Measurements from ENCODE around the gene NR4A1. TPM values are rescaled to one million over a fixed set of nuclear protein-coding genes. Genes with fewer than 3 reads are reported as not detected.

The NR4A1 gene
- total and polyA plus RNA-seq, 9 of the 15 experiments (the other 6 are each of a cell fraction or from before 2014, with no cell fraction given) = 0.07 to 4.7 (median 1.9) TPM; not detected in 1

DNA sequence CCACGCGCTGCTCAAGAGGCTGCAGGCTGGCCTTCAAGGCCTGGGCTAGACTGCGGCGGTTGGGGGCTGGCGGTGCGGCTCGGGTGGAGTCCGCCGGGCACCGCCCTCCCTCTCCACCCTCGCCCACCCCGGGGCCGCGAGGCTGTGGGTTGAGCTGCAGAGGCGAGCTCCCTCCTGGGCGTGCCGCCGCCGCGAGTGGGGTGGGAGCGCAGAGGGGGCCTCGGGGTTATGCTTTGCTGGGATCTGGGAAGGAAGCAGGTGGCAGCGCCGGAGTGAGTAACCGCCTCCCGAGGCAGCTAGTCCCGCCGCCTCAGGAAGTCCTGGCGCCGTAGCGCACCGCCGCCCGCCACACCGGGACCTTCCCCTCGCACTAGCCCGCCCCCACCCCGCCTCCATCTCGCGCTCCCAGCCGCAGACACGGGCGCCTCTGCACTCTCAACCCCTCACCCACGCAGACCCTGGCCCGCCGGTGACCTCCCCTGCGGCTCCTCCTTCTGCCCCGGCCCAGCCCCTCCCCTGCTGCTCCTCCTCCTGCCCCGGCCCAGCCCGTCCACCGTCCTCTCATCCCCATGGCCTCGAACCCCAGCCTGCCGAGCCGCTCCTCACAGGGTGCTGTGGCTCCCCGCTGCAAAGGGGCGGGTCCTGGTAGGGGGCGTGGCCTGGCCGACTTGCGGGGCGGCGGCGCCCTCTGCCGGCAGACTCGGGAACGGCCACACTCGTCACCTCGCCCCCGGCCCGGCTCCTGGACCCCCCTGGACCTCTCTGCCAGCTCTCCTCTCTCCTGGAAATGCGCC, 27.9 kb upstream of the NR4A1 start (continued):
- no peak for TF ChIP-seq ZNF699 (CRISPR knock-in tag; IDR thresholded peaks at IDR 0.05; ENCODE audit: insufficient replicate concordance)
- TF ChIP-seq BRCA1 (IDR thresholded peaks at IDR 0.05) = no peak
- 0 out of 2 replicates have a peak, but pooled peaks have one; percentile 53 for TF ChIP-seq BRCA1 (CRISPR knock-in tag; IDR thresholded peaks at IDR 0.05)
- no peak for TF ChIP-seq HDAC6 (IDR thresholded peaks at IDR 0.05; ENCODE audit: low read depth, low read length)
- TF ChIP-seq RAD21 (CRISPR knock-in tag; conservative IDR thresholded peaks at IDR 0.05 in 1 of 2, IDR thresholded peaks at IDR 0.05 in 1 of 2) = peak; percentile 95 to 96
- no peak for TF ChIP-seq LARP7 (IDR thresholded peaks at IDR 0.05)
- TF ChIP-seq, protein P1, sequence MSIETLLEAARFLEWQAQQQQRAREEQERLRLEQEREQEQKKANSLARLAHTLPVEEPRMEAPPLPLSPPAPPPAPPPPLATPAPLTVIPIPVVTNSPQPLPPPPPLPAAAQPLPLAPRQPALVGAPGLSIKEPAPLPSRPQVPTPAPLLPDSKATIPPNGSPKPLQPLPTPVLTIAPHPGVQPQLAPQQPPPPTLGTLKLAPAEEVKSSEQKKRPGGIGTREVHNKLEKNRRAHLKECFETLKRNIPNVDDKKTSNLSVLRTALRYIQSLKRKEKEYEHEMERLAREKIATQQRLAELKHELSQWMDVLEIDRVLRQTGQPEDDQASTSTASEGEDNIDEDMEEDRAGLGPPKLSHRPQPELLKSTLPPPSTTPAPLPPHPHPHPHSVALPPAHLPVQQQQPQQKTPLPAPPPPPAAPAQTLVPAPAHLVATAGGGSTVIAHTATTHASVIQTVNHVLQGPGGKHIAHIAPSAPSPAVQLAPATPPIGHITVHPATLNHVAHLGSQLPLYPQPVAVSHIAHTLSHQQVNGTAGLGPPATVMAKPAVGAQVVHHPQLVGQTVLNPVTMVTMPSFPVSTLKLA (conservative IDR thresholded peaks at IDR 0.05) = 0 out of 4 replicates have a peak, but pooled peaks of 1 of the 2 experiments have one; percentile 32
- no peak for TF ChIP-seq ZNF143 (CRISPR knock-in tag; IDR thresholded peaks at IDR 0.05)
- peak; percentile 25; the same call in 1 of the 2 replicates for TF ChIP-seq SAFB (IDR thresholded peaks at IDR 0.05; ENCODE audit: borderline replicate concordance, low read depth, low read length)
- TF ChIP-seq, protein P2, sequence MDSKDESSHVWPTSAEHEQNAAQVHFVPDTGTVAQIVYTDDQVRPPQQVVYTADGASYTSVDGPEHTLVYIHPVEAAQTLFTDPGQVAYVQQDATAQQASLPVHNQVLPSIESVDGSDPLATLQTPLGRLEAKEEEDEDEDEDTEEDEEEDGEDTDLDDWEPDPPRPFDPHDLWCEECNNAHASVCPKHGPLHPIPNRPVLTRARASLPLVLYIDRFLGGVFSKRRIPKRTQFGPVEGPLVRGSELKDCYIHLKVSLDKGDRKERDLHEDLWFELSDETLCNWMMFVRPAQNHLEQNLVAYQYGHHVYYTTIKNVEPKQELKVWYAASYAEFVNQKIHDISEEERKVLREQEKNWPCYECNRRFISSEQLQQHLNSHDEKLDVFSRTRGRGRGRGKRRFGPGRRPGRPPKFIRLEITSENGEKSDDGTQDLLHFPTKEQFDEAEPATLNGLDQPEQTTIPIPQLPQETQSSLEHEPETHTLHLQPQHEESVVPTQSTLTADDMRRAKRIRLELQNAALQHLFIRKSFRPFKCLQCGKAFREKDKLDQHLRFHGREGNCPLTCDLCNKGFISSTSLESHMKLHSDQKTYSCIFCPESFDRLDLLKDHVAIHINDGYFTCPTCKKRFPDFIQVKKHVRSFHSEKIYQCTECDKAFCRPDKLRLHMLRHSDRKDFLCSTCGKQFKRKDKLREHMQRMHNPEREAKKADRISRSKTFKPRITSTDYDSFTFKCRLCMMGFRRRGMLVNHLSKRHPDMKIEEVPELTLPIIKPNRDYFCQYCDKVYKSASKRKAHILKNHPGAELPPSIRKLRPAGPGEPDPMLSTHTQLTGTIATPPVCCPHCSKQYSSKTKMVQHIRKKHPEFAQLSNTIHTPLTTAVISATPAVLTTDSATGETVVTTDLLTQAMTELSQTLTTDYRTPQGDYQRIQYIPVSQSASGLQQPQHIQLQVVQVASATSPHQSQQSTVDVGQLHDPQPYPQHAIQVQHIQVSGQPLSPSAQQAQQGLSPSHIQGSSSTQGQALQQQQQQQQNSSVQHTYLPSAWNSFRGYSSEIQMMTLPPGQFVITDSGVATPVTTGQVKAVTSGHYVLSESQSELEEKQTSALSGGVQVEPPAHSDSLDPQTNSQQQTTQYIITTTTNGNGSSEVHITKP (IDR thresholded peaks at IDR 0.05; ENCODE audit: partially characterized antibody) = peak; percentile 6
- TF ChIP-seq PRMT5 (CRISPR knock-in tag; IDR thresholded peaks at IDR 0.05) = no peak
- TF ChIP-seq HDAC8 (tag; IDR thresholded peaks at IDR 0.05) = no peak
- TF ChIP-seq, protein P3, sequence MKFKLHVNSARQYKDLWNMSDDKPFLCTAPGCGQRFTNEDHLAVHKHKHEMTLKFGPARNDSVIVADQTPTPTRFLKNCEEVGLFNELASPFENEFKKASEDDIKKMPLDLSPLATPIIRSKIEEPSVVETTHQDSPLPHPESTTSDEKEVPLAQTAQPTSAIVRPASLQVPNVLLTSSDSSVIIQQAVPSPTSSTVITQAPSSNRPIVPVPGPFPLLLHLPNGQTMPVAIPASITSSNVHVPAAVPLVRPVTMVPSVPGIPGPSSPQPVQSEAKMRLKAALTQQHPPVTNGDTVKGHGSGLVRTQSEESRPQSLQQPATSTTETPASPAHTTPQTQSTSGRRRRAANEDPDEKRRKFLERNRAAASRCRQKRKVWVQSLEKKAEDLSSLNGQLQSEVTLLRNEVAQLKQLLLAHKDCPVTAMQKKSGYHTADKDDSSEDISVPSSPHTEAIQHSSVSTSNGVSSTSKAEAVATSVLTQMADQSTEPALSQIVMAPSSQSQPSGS (CRISPR knock-in tag; IDR thresholded peaks at IDR 0.05) = 0 out of 2 replicates have a peak, but pooled peaks have one; percentile 59
- no peak for TF ChIP-seq COPS2 (conservative IDR thresholded peaks at IDR 0.05)
- TF ChIP-seq SP1 (CRISPR knock-in tag; IDR thresholded peaks at IDR 0.05) = peak; percentile 99
- no peak for TF ChIP-seq SREBF2 (CRISPR knock-in tag; IDR thresholded peaks at IDR 0.05)
- TF ChIP-seq ZNF253 (CRISPR knock-in tag; conservative IDR thresholded peaks at IDR 0.05) = no peak
- TF ChIP-seq ZNF445 (CRISPR knock-in tag; IDR thresholded peaks at IDR 0.05; ENCODE audit: low read depth) = no peak
- no peak for TF ChIP-seq RFX1 (IDR thresholded peaks at IDR 0.05)
- TF ChIP-seq ARHGAP35 (IDR thresholded peaks at IDR 0.05; ENCODE audit: partially characterized antibody) = no peak

Measured in K562 (cell line).